Activated naive CD4-positive, alpha-beta T cell treated with anti-CD3 and anti-CD28 coated beads, Interleukin-2, amount 50 U/mL, for 24 hours (primary cell): Measurements from ENCODE around the gene ABCB4.

ENCODE experiments used
- H3K27ac Mint-ChIP-seq: one replicate; pipeline ENCODE4 v1.8.0; 2021; ENCODE audit warnings: mild to moderate bottlenecking, mixed read lengths
- H3K27me3 Mint-ChIP-seq: one replicate; pipeline ENCODE4 v1.8.0; 2021; ENCODE audit warnings: mixed read lengths
- H3K36me3 Mint-ChIP-seq: one replicate; pipeline ENCODE4 v1.8.0; 2021; ENCODE audit warnings: mixed read lengths
- H3K4me1 Mint-ChIP-seq: one replicate; pipeline ENCODE4 v1.8.0; 2021; ENCODE audit warnings: mixed read lengths
- H3K4me3 Mint-ChIP-seq: one replicate; pipeline ENCODE4 v1.8.0; 2021; ENCODE audit warnings: mild to moderate bottlenecking, mixed read lengths
- H3K9me3 Mint-ChIP-seq: one replicate; pipeline ENCODE4 v1.8.0; 2021; ENCODE audit warnings: mixed read lengths

The ABCB4 gene

GRCh38 chr7:87359366-87359765 lies 116.1 kb downstream of the ABCB4 start:
- Mint-ChIP-seq H3K4me3 (no peak overlapping the region), H3K4me1 (no peaks in the 10 kb centered on the region), H3K27ac (no peak overlapping the region), H3K36me3 (peaks cover 9% of the 10 kb centered on the region), H3K9me3 (no peaks in the 10 kb centered on the region), H3K27me3 (no peaks in the 10 kb centered on the region)

GRCh38 chr7:87356448-87356847 lies 119.0 kb downstream of the ABCB4 start:
- peaks cover 21% of the 10 kb centered on the region for H3K36me3 Mint-ChIP-seq

DNA sequence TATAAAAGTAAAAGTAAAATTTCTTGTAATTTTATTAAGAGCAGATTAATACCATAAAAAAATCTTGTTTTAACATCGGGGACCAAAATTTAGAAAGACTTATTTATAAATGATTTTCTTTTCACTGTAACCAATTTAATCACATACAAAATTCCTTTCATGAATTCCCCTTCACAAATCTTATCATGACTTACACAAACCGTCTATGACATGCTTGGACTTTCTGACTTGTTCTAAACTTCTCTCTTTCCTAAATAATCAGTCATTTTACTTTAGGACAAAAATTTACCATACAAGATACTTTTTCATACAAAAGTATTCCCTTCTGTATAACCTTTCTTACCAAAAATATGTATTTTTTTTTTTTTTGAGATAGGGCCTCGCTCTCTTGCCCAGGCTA lies 120.7 kb downstream of the ABCB4 start:
- H3K4me1 Mint-ChIP-seq = no peaks in the 10 kb centered on the region
- H3K27me3 Mint-ChIP-seq = no peaks in the 10 kb centered on the region
- H3K27ac Mint-ChIP-seq = no peak overlapping the region
- H3K9me3 Mint-ChIP-seq = no peaks in the 10 kb centered on the region
- H3K4me3 Mint-ChIP-seq = no peak overlapping the region
- H3K36me3 Mint-ChIP-seq = peaks cover 25% of the 10 kb centered on the region

More at GRCh38 chr7:87356448-87356847, 119.0 kb downstream of the ABCB4 start:
- Mint-ChIP-seq H3K27me3 (no peaks in the 10 kb centered on the region), H3K4me1 (no peaks in the 10 kb centered on the region), H3K27ac (no peak overlapping the region), H3K4me3 (no peak overlapping the region), H3K9me3 (no peaks in the 10 kb centered on the region)
